Measurements from ENCODE around the gene PTPRT.

- TF ChIP-seq ZBTB7A (tag by site-specific recombination; IDR thresholded peaks at IDR 0.05; ENCODE audit: low read depth) (no peak), RBAK (tag by site-specific recombination; IDR thresholded peaks at IDR 0.05) (no peak), SP2 (tag by site-specific recombination; IDR thresholded peaks at IDR 0.05) (no peak), ZNF629 (tag by site-specific recombination; IDR thresholded peaks at IDR 0.05) (no peak), TSHZ1 (tag by site-specific recombination; IDR thresholded peaks at IDR 0.05; ENCODE audit: borderline replicate concordance) (no peak), PATZ1 (tag by site-specific recombination; IDR thresholded peaks at IDR 0.05) (no peak), CTCF (tag by site-specific recombination; IDR thresholded peaks at IDR 0.05) (no peak), ZBTB11 (tag by site-specific recombination; conservative IDR thresholded peaks at IDR 0.05; ENCODE audit: low read depth) (no peak), ZNF48 (tag by site-specific recombination; IDR thresholded peaks at IDR 0.05) (no peak), ZNF138 (tag by site-specific recombination; IDR thresholded peaks at IDR 0.05; ENCODE audit: borderline replicate concordance) (no peak)
These were observed 435.0 kb downstream of the PTPRT start for GRCh38 chr20:42754706-42755105.
